B cell (primary cell): Measurements from ENCODE around the gene CFLAR. TPM values are rescaled to one million over a fixed set of nuclear protein-coding genes. Genes with fewer than 3 reads are reported as not detected.

Source experiments
- ATAC-seq: fragments of 200-7000 bp; cut with Tn5 transposase; one replicate; pipeline ENCODE4 v1.10.0; 2021; ENCODE audit warnings: low read depth, mild to moderate bottlenecking, moderate number of reproducible peaks, moderate library complexity
- CTCF ChIA-PET: fragments of 350-600 bp; sonication (Branson Sonifier 250); formaldehyde crosslinking; loops from one replicate; lab custom pipeline; 2021; ENCODE audit warnings: antibody characterized with exemption, inconsistent platforms; lab: Charles Lee
- POLR2A ChIA-PET: fragments of 350-600 bp; sonication (Branson Sonifier 250); formaldehyde crosslinking; loops from one replicate; lab custom pipeline; 2021; ENCODE audit warnings: antibody characterized with exemption; lab: Charles Lee
- DNase-seq: peaks from one replicate; pipeline ENCODE4 v3.0.0; 2013
- H2AFZ ChIP-seq: 2 replicates; pipeline ENCODE4 v1.6.1; 2012; ENCODE audit warnings: mild to moderate bottlenecking, low read depth, low read length; ENCODE audit not compliant: insufficient read depth, poor library complexity, severe bottlenecking
- H3K27ac ChIP-seq, 2 donors: 1 replicate in 1 of 2; 2 replicates in 1 of 2; pipeline ENCODE4 v1.5.1; 2012 to 2013; ENCODE audit warnings: low read length in 2 of 2, mild to moderate bottlenecking in 2 of 2, moderate library complexity in 1 of 2
- H3K27me3 ChIP-seq, 4 experiments: fragments of 200-600 bp in 1 of 4; sonication (generic) in 1 of 4; replicated peaks in 1 of 4; 1 replicate in 2 of 4; 2 replicates in 2 of 4; pipeline versions ENCODE4 v1.6.1 to v1.7.0; 2013 to 2016; ENCODE audit warnings: low read length in 3 of 4, mild to moderate bottlenecking in 2 of 4, mixed read lengths in 1 of 4, moderate library complexity in 1 of 4; ENCODE audit not compliant: insufficient read depth in 4 of 4, control insufficient read depth in 3 of 4; ENCODE audit errors: control extremely low read depth in 1 of 4
- H3K36me3 ChIP-seq, 2 experiments: replicated peaks in 1 of 2; 1 replicate in 1 of 2; 2 replicates in 1 of 2; pipeline versions ENCODE4 v1.6.1 to v1.7.1; 2013; ENCODE audit warnings: low read length in 1 of 2; ENCODE audit not compliant: insufficient read depth in 2 of 2, control insufficient read depth in 1 of 2; ENCODE audit errors: control extremely low read depth in 1 of 2, extremely low read depth in 1 of 2
- H3K4me1 ChIP-seq, 2 donors: fragments of 200-600 bp in 1 of 2; sonication (generic) in 1 of 2; 1 replicate in 1 of 2; 2 replicates in 1 of 2; pipeline versions ENCODE4 v1.5.1 to v1.6.1; 2013 to 2017; ENCODE audit warnings: low read length in 2 of 2; ENCODE audit not compliant: control insufficient read depth in 2 of 2, insufficient read depth in 2 of 2
- H3K4me2 ChIP-seq: replicated peaks from 2 replicates; pipeline ENCODE3; 2012; ENCODE audit warnings: mild to moderate bottlenecking, low read depth, low read length; ENCODE audit not compliant: poor library complexity, severe bottlenecking
- H3K4me3 ChIP-seq, 5 experiments: fragments of 200-600 bp in 1 of 5; sonication (generic) in 1 of 5; 1 replicate in 3 of 5; 2 replicates in 2 of 5; pipeline versions ENCODE4 v1.5.1 to v1.7.0; 2011 to 2016; ENCODE audit warnings: low read length in 4 of 5, mild to moderate bottlenecking in 4 of 5, low read depth in 2 of 5, control low read depth in 1 of 5, moderate library complexity in 1 of 5; ENCODE audit not compliant: insufficient read depth in 1 of 5; ENCODE audit errors: control extremely low read depth in 1 of 5, extremely low read depth in 1 of 5
- H3K79me2 ChIP-seq: fragments of 200-600 bp; sonication (generic); one replicate; pipeline ENCODE4 v1.6.0; 2016; ENCODE audit warnings: low read length; ENCODE audit not compliant: control insufficient read depth, insufficient read depth
- H3K9ac ChIP-seq: fragments of 200-600 bp; sonication (generic); 2 replicates; pipeline ENCODE4 v1.6.1; 2017; ENCODE audit warnings: mild to moderate bottlenecking, low read length, moderate library complexity
- H3K9me3 ChIP-seq, 3 donors: one replicate each; pipeline versions ENCODE4 v1.6.1 to v1.7.1; 2013; ENCODE audit warnings: low read length in 2 of 3; ENCODE audit not compliant: control insufficient read depth in 2 of 3, insufficient read depth in 1 of 3; ENCODE audit errors: control extremely low read depth in 1 of 3
- H4K20me1 ChIP-seq: 2 replicates; pipeline ENCODE4 v1.6.0; 2012; ENCODE audit warnings: mild to moderate bottlenecking, low read length; ENCODE audit not compliant: insufficient read depth, control insufficient read depth, poor library complexity, severe bottlenecking
- H3K27ac Mint-ChIP-seq: one replicate; pipeline ENCODE4 v1.8.0; 2021; ENCODE audit warnings: mixed read lengths
- H3K27me3 Mint-ChIP-seq: one replicate; pipeline ENCODE4 v1.8.0; 2021; ENCODE audit warnings: mixed read lengths
- H3K4me1 Mint-ChIP-seq: one replicate; pipeline ENCODE4 v1.8.0; 2021; ENCODE audit warnings: mixed read lengths
- H3K4me3 Mint-ChIP-seq: one replicate; pipeline ENCODE4 v1.8.0; 2021; ENCODE audit warnings: mixed read lengths
- H3K9me3 Mint-ChIP-seq: one replicate; pipeline ENCODE4 v1.8.0; 2022; ENCODE audit warnings: mixed read lengths; ENCODE audit not compliant: insufficient read depth
- EZH2 ChIP-seq: IDR thresholded peaks from 2 replicates; pipeline ENCODE4 v1.6.1; 2012; ENCODE audit warnings: borderline replicate concordance, low read depth, mild to moderate bottlenecking, moderate library complexity, low read length; ENCODE audit not compliant: insufficient read depth, poor library complexity, severe bottlenecking
- WGBS: methylation state at CpG from one replicate; pipeline ENCODE4 v1.1.5; 2013; ENCODE audit warnings: missing lambda C conversion rate; ENCODE audit not compliant: insufficient coverage; 5-methylcytosine and 5-hydroxymethylcytosine counted together
- intact Hi-C: fragments of 100-400 bp; cut with micrococcal nuclease; formaldehyde crosslinking; loops from one replicate; pipeline ENCODE4 v1.10.0; 2022
- polyA plus RNA-seq: library from polyadenylated mRNA; depleted of rRNA; stranded (reverse); fragments of >200 nt; gene quantifications from 2 replicates; pipeline ENCODE4 v1.2.3, GENCODE V29; 2012
- total RNA-seq, 2 donors: library from RNA; stranded (reverse); fragments of 120-200 nt in 1 of 2; gene quantifications; 1 replicate in 1 of 2; 2 replicates in 1 of 2; pipeline versions ENCODE4 v1.2.3 to v1.2.4, GENCODE V29; 2013 to 2022
- TF ChIP-seq, protein P1 (sequence below): fragments of 200-600 bp; IDR thresholded peaks from one replicate; pipeline ENCODE4 v1.8.0; 2022; ENCODE audit warnings: antibody characterized with exemption, mild to moderate bottlenecking

The CFLAR gene
- total and polyA plus RNA-seq, 2 donors (not counting 1 experiment from before 2014, with no cell fraction given), result 58.4 to 216 TPM

DNA sequence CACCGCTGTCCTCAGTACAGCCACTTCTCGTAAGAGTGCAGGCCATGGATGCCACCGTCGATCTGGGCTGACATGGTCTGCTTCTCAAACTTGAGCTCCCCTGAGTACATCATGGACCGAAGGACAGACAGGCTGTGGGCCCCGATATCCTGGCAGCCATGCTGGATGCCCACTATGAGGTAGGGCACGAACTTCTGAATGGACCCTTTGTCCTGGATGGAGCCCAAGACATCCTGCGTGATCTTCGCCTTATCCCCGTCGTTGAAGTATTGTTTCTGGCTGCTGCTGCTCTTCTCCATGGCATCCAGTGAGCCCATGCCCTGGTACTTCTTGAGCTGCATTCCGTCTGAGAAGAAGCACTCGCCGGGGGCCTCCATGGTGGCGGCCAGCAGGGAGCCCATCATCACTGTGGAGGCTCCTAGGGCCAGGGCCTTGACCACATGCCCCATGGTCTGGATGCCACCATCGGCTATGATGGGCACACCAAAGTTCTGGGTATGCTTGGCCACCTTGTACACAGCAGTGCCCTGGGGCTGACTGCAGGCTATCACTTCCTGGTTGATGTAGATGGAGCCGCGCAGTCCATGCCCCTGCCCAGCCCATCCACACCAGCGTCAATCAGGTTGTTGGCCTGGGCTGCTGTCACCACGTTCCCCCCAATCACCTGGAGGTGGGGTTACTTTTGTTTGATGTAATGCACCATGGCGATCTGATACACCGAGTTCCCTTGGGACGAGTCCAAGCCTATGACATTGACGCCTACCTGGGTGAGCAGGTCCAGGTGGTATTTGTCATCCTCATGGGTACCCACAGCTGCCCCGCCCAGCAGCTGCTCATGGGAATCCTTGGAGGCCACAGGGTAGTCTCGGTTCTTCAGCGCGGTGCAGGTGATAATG lies 21.8 kb downstream of the CFLAR start:
- Histone ChIP-seq H3K27me3 (no peaks in the 10 kb centered on the region), H3K9ac (no peak overlapping the region), H3K4me1 (peaks cover 2 to 3% of the 10 kb centered on the region in 2 donors), H4K20me1 (peaks cover 6% of the 10 kb centered on the region), H3K4me3 (no peak overlapping the region), H3K9me3 (no peaks in the 10 kb centered on the region), H3K27ac (no peak overlapping the region), H2AFZ (no peak overlapping the region), H3K36me3 (peaks cover 19 to 70% of the 10 kb centered on the region in 2 experiments), H3K79me2 (peaks cover 35% of the 10 kb centered on the region), H3K4me2 (no peak overlapping the region)
- ATAC-seq (no peak), DNase-seq (no peak)
- Mint-ChIP-seq H3K27ac (no peak overlapping the region), H3K27me3 (no peaks in the 10 kb centered on the region), H3K4me3 (no peak overlapping the region), H3K4me1 (peaks cover 25% of the 10 kb centered on the region), H3K9me3 (no peaks in the 10 kb centered on the region)
- TF ChIP-seq EZH2, result no peak
- TF ChIP-seq, protein P1, sequence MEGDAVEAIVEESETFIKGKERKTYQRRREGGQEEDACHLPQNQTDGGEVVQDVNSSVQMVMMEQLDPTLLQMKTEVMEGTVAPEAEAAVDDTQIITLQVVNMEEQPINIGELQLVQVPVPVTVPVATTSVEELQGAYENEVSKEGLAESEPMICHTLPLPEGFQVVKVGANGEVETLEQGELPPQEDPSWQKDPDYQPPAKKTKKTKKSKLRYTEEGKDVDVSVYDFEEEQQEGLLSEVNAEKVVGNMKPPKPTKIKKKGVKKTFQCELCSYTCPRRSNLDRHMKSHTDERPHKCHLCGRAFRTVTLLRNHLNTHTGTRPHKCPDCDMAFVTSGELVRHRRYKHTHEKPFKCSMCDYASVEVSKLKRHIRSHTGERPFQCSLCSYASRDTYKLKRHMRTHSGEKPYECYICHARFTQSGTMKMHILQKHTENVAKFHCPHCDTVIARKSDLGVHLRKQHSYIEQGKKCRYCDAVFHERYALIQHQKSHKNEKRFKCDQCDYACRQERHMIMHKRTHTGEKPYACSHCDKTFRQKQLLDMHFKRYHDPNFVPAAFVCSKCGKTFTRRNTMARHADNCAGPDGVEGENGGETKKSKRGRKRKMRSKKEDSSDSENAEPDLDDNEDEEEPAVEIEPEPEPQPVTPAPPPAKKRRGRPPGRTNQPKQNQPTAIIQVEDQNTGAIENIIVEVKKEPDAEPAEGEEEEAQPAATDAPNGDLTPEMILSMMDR, result no peak
- POLR2A ChIA-PET, result interaction anchor here (0.8 kb wide), 1 partner anchor 11 kb away, joined by 3 read pairs; no protein-coding TSS in a partner anchor
- CTCF ChIA-PET, result interaction anchor here (0.8 to 1.2 kb wide), 2 partner anchors 19 to 21 kb away, joined by 3 read pairs; no protein-coding TSS in a partner anchor
- 94% methylated on average over 24 of the region's 28 CpGs for WGBS
- intact Hi-C loops, result no loop called here
